C4-2B (cell line): ENCODE data around the gene LRRC61.
"Not testable (repeated sequence)": the region's sequence is repeated elsewhere in the genome, so short reads cannot be mapped to it uniquely, and the experiment has no call there.

Experiments used
- H3K27ac ChIP-seq: fragments of 450-650 bp; 2 replicates; pipeline ENCODE4 v1.5.1; 2017
- ZFX ChIP-seq: fragments of 450-650 bp; IDR thresholded peaks from 2 replicates; pipeline ENCODE4 v1.6.1; 2017
- TF ChIP-seq, protein P1 (sequence below): fragments of 450-650 bp; conservative IDR thresholded peaks from 2 replicates; pipeline ENCODE4 v1.5.1; 2017; ENCODE audit warnings: mild to moderate bottlenecking

Gene LRRC61

DNA sequence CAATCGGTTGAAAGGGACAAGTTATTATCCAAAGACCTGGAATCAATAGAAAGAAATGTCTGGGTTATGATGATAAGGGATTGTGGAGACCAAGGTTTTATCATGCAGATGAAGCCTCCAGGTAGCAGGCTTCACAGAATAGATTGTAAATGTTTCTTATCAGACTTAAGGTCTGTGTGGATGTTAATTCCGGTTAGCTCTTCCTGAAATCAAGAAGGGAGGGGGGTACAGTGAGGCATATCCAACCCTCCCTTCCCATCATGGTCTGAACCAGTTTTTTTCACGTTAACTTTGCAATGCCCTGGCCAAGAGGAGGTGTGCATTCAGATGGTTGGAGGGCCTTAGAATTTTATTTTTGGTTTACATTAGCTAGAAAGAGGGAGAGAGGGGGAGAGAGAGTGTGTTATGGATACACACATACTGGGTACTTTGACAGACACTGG lies 9.8 kb upstream of the LRRC61 start:
- TF ChIP-seq ZFX = no peak
- TF ChIP-seq, protein P1, sequence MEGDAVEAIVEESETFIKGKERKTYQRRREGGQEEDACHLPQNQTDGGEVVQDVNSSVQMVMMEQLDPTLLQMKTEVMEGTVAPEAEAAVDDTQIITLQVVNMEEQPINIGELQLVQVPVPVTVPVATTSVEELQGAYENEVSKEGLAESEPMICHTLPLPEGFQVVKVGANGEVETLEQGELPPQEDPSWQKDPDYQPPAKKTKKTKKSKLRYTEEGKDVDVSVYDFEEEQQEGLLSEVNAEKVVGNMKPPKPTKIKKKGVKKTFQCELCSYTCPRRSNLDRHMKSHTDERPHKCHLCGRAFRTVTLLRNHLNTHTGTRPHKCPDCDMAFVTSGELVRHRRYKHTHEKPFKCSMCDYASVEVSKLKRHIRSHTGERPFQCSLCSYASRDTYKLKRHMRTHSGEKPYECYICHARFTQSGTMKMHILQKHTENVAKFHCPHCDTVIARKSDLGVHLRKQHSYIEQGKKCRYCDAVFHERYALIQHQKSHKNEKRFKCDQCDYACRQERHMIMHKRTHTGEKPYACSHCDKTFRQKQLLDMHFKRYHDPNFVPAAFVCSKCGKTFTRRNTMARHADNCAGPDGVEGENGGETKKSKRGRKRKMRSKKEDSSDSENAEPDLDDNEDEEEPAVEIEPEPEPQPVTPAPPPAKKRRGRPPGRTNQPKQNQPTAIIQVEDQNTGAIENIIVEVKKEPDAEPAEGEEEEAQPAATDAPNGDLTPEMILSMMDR = no peak
- H3K27ac ChIP-seq = no peak overlapping the region

DNA sequence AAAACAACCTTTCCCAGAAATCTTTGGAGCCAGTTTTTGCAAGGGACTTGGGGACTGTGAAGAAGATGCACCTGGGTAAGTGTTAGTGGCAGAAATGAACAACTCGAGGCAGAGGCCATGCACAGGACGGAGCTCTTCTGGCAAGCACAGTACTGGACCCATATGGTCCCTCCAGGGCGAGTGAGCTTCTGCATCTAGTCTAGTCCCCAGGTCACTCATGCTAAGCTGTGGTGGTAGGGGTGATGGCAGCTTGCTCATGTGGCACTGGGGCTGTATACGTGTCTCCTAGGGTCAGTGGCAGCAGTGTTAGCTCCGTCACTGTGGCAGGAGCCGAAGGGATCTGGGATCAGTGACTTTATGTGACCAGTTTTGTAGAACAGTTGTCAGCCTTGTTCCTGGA lies 9.3 kb upstream of the LRRC61 start:
- TF ChIP-seq, protein P1 = no peak
- TF ChIP-seq ZFX = no peak
- no peak overlapping the region for H3K27ac ChIP-seq

DNA sequence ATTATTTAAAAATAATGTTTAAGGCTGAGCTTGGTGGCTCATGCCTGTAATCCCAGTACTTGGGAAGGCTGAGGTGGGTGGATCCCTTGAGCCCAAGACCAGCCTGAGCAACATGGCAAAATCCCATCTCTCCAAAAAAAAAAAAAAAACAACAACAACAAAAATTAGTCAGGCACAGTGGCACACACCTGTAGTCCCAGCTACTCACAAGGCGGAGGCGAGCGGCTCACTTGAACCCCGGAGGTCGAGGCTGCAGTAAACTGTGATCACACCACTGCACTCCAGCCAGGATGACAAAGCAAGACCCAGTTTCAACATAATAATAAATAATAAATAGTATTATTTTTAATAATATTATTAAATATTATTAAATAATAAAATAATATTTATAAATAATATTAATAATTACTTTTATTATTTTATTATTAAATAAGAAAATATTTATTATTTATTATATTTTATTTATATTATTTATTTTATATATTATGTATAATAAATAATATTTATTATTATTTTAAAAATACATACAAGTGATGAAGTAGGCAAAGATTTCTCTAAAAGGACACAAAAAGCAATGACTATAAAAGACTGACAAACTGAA lies 8.4 kb upstream of the LRRC61 start:
- no peak overlapping the region for H3K27ac ChIP-seq
- TF ChIP-seq, protein P1 = no peak

DNA sequence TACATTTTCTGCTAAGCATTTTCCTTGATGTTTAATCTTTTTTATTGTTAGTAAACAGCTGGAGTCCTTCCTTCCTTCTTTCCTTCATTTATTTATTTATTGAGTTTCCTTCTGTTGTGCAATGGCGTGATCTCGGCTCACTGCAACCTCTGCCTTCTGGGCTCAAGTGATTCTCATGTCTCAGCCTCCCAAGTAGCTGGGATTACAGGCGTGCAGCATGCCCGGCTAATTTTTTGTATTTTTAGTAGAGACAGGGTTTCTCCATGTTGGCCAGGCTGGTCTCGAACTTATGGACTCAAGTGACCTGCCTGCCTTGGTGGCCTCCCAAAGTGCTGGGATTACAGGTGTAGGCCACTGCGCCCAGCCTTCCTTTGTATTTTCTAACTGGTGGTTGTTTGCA lies 6.2 kb upstream of the LRRC61 start:
- not testable (repeated sequence) for H3K27ac ChIP-seq

DNA sequence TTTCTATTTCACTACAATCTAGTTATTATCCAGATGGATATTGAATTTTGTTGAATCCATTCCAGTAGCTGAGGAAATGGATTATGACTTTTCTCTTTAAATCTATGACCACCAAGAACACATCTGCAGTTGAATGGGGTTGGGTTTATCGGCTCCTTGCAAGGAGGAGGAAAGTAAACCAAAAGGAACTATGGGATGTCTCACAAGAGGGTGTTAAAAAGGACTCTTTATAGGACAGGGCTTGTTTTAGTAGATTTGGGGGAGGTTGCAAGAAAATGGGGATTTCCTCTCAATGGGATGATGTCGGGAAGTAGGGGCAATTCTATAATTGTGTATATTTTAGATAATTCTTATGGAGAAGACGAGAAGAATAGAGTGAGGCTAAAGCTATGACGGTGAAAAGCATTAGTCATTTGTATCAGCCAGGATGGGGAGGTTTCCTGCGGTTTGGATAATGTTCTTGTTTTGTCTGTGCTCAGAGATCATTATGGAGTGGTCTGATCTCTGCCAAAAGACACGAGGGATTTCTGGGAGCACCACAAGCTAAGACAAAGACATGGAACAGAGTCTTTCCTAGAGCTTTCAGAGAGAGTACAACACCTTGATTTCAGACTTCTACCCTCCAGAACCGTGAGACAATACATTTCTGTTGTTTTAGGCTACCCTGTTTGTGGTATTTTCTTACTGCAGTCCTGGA lies 5.3 kb upstream of the LRRC61 start:
- TF ChIP-seq ZFX = no peak
- TF ChIP-seq, protein P1 = no peak
- H3K27ac ChIP-seq = no peak overlapping the region

DNA sequence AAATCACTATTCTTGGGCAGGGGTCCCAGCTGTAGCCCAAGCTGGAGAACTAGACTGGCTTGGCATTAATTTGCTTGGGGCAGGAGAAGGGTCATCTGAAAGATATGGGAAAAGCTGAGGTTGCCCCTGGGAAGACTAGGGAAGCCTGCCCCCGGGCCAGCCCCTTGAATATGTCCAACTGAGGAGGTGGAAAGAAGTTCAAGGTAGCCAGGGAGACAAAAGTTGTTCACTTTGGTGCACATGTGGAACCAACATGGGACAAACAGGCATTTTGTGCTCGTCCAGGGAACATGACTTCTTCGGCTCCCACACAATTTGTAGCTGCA lies 1.4 kb upstream of the LRRC61 start:
- TF ChIP-seq, protein P1 = no peak
- TF ChIP-seq ZFX = no peak
- peak overlapping the region; percentile 92 for H3K27ac ChIP-seq

DNA sequence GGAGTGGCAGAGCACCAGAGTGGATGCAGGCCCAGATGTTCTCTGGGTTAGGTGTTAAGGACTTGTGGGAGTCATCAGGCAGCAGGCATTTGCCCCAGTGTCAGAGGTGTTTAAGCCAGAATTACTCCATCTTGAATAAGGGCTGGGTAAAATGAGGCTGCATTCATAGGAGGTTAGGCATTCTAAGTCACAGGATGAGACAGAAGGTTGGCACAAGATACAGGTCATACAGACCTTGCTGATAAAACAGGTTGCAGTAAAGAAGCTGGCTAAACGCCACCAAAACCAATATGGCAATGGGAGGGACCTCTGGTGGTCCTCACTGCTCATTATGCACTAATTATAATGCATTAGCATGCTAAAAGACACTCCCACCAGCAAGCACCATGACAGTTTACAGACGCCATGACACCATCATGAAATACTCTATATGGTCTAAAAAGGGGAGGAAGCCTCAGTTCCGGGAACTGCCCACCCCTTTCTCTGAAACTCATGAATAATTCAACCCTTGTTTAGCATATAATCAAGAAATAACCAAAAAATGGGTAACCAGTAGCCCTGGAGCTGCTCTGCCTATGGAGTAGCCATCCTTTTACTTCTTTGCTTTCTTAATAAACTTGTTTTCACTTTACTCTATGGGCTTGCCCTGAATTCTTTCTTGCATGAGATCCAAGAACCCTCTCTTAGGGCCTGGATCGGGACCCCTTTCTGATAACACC lies 882 bp upstream of the LRRC61 start:
- peak overlapping the region; percentile 92 for H3K27ac ChIP-seq
- TF ChIP-seq ZFX = no peak
- TF ChIP-seq, protein P1 = no peak
